CD4-positive, alpha-beta T cell treated with Interleukin-15 for 4 hours (primary cell): ENCODE results near the gene HAP1.
"Not testable (repeated sequence)": the region's sequence is repeated elsewhere in the genome, so short reads cannot be mapped to it uniquely, and the experiment has no call there.

Source experiments
- DNase-seq: peaks from one replicate; pipeline ENCODE4 v3.0.0-alpha.2; 2020; ENCODE audit warnings: low spot score

Gene HAP1

GRCh38 chr17:41689497-41690299 is 44.7 kb downstream of the HAP1 start:
- peak; percentile 74 for DNase-seq

- peak; percentile 100 for DNase-seq
Measured at GRCh38 chr17:41688641-41689496, 45.6 kb downstream of the HAP1 start, which contains the start of gene EIF1. Gene EIF1, plus strand, starts transcription at chr17:41688885. Its CDS starts 154 bp downstream, at chr17:41689039.

GRCh38 chr17:41687828-41688640 is 46.4 kb downstream of the HAP1 start:
- DNase-seq = peak; percentile 77

DNA sequence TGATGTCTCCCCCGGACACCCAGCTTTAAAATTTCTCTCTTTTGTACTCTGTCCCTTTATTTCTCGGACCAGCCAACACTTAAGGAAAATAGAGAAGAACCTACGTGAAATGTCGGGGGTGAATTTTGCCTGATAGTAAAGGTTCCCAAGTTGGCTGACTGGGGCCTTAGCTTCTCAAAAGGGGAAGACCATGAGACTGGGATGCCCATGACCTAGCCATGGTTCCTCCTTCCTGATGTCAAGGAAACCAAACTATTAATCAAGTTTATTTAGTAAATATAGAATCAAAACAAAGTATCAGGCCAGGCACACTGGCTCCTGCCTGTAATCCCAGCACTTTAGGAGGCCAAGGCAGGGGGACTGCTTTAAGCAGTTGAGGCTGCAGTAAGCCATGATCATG is 48.2 kb downstream of the HAP1 start:
- no peak for DNase-seq

GRCh38 chr17:41685753-41686152 is 48.7 kb downstream of the HAP1 start:
- not testable (repeated sequence) for DNase-seq

GRCh38 chr17:41684035-41684434 is 50.4 kb downstream of the HAP1 start:
- no peak for DNase-seq

DNA sequence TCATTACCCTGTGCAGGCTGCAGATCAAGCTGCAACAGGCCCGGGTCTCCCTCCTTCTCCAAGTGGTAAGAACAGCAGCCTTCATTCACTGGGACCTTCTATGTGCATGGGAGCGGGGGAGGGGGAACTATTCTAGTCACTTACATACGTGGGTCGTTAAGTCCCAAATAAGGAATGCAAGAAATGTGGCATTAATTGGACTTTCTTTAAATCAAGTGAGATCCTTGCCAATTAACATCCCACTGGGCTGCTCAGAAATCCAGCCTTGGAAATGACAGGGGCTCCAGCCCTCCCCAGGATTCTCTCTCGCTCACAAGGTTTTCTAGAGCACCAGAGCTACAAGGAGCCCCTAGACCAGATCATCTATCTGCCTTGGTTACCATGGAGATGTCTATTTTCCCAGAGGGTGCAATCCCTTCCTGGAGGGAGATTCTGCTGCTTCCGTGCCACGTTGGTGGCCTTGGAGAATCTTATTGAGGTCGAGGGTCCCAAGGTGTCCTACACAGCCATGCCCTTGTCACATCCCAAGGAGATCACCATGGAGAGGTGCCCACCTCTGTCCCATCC is 50.9 kb downstream of the HAP1 start:
- DNase-seq = no peak

DNA sequence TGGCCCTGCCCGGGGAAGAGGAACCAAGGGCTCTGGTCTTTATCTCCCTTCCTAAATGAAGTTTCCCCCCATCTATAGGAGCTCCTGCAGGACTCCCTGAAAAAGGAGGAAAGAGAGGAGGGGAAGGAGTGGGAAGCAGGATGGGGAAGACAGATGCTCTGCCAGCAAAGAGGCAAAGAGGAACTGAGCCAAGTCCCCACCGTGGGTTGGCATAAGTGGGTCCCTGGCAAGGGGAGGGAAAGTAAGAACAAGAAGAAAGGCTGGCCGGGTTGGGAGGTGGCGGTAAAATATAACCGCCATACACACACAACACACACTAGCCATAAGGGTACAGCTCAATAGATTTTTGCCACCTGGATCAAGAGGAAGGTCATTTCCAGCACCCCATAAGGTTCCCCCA is 51.8 kb downstream of the HAP1 start:
- DNase-seq = no peak

DNA sequence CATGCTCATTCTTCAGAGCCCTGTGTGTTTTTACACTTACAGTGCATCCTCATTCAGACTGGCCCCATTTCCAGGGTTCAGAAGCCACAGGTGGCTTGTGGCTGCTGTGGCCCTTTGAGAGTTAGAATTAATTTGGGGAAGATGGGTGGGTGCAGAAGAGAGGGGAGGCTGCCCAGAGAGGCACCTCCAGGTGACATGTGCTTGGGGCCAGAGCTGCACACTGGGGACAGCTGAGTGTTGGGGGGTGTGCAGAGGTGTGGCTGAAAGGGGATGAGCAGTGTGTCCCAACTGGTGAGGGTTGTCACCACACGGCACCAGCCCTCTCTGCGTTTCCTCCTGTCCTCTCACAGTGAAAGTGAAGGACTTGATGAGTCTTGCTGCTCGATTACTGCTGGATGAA is 52.7 kb downstream of the HAP1 start:
- DNase-seq = no peak

DNA sequence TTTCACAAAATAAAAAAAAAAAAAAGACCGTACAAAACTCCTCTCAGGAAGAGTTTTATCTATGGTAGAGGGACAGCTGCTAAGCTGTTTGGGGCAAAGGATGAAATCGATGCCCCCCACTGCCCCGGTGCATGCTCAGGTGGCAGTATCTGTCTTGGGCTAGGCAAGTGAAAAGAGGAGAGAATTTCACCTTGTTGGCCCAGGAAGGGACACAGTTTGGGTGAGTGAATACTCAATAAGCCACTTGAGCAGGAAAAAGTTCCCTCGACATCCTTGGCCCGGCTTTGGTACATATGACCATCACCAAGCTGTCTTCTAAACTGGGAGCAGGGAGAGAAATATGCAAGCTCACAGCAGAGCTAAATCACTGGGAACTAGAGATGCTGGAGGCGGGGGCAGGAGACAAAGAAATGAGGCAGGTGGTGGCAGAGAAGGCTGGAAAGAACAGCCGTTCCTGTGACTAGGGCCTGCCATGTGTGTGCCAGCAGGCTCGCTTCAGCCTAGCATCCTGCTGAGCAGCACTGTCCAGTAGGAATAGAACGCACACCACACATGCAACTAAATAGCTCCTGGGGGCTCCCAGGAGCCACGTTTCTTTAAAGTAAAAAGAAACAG is 53.9 kb downstream of the HAP1 start:
- no peak for DNase-seq

- no peak for DNase-seq
Measured at GRCh38 chr17:41679740-41680425, 54.6 kb downstream of the HAP1 start.

GRCh38 chr17:41678907-41679739 is 55.3 kb downstream of the HAP1 start:
- peak; percentile 90 for DNase-seq

DNA sequence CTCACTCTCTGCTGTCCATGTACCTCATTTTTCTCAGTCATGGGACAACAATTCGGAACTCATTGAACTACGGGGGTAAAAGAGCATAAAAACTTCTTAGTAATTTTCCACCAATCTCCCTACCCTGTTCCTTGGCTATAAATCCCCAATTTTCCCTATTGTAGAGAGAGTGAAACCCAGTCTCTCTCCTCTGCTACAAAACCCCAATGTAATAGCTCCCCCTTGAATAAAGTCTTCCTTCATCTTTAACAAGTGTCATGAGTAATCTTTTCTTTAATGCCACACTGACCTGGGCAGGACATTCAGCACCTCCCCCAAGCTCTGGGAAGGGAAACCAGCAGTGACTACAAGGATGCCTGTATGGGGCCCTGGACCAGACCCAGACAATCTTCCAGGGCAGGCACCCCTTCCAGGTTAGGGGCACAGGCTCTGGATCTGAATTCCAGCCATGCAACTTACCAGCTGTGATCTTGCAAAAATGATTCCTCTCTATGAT is 56.0 kb downstream of the HAP1 start:
- no peak for DNase-seq

DNA sequence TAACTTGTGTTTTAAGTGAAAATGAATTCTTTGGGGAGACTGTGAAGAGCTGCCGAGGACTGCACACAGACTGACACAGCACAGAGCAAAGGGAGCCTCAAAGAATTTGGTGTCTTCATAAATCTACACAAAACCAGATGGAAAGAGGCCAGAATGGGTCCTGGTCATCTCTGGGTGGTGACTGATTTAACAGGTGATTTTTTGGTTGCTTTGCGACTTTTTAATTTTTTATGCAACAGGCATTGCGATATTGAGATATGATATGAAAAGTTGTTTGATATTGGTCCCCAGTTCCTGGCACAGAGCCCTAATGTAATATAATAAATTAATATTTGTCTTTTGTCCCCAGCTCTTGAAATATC is 58.4 kb downstream of the HAP1 start:
- no peak for DNase-seq

DNA sequence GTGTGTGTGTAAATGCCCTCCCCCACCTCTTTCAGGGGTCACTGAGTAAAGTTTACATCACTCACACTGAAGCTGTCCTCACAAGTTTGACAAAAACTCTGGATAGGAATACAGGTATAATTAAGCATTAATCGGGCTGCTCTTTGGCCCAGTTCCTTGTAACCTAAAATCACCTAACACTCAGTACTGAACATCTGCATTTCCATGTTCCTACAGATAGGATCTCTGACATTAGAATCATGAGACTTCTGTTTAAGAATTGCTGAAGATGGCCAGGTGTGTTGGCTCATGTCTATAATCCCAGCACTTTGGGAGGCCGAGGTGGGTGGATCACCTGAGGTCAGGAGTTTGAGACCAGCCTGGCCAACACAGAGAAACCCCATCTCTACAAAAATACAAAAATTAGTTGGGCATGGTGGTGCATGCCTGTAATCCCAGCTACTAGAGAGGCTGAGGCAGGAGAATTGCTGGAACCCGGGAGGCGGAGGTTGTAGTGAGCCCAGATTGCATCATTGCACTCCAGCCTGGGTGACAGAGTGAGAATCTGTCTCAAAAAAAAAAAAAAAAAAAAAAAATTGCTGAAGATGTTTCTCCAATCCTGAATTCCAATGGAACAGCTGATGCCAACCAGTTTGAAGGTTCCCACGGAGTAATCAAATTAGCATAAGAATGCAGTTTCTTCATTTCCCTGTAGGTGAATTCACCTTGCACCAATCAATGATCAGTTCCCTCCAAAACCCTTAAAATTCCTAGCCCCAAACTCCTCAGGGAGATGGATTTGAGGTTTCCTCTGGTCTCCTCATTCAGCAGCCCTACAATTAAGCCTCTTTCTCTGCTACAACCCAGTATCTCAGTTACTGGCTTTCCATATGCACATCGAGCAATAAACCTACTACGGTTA is 59.0 kb downstream of the HAP1 start:
- not testable (repeated sequence) for DNase-seq
